Activated CD8-positive, alpha-beta memory T cell treated with anti-CD3 and anti-CD28 coated beads for 1 hour (primary cell): Measurements from ENCODE around the gene KCNH2.

Source experiments
- DNase-seq, 2 donors: peaks; one replicate each; pipeline ENCODE4 v3.0.0-alpha.2; 2020; ENCODE audit warnings: low read depth in 1 of 2; ENCODE audit errors: extremely low read depth in 1 of 2

The KCNH2 gene

DNA sequence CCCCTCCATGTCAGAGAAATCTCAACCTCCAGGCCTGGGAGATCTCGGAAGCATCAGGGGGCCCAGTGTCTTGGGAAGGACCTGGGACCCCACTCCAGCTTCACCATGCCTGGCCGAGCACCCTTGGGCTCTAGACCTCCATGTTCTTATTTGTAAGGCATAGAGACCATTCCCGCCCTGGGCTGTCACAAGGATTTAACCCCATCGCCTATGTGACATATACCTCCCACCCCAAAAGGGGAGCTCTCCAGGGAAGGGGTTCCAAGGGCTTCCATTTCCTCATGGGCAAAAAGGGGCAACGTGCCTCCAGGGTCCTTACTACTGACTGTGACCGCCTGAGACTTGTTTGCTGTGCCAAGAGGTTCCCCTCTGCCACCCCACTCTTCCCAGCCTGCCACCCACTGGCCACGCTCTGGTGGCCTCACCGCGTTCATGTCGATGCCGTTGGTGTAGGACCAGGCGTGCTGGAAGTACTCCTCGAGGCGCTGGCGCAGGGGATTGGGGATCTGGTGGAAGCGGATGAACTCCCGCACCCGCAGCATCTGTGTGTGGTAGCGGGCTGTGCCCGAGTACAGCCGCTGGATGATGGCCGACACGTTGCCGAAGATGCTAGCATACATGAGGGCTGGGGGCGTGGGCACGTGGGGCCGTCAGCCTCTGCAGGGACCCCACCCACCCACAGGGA lies 27.5 kb downstream of the KCNH2 start:
- no peak for DNase-seq

DNA sequence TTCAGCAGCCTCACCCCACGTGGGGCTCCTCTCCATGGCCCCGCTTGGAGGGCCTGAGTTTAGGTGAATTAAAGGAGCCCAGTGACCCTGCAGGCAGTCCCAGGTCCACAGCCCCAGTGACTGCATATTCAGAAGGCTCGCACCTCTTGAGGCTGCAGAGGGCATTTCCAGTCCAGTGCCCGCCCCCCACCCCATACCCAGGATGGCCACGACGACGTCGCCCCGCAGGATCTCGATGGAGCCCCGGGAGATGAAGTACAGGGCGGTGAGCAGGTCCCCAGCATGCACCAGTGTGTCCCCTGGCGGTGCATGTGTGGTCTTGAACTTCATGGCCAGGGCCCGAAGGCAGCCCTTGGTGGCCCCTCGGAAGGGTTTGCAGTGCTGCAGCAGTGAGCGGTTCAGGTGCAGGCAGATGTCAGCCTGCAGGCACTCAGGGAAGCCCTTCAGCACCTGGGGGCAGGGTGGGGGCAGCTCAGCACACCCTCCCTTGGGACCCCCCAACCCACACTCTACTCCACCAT lies 28.1 kb downstream of the KCNH2 start:
- no peak for DNase-seq

DNA sequence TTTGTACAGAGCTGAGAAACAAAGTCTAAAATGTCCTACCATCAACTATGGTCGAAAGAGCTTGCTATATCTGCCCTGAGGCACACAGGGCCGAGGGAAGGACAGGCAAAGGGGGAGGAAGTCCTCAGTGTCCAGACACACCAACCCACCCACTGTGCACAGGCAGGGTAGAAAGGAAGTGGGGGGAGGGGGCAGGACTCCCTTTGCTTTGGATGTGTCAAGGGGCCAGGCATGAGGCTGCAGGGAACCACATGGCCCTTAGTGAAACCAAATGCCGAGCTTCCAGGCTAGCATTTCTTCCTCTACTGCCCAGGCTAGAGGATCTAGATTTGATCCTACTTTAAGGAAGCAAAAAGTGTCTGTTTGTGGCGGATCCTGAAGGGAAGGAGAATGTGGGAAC lies 28.6 kb downstream of the KCNH2 start:
- DNase-seq = no peak

DNA sequence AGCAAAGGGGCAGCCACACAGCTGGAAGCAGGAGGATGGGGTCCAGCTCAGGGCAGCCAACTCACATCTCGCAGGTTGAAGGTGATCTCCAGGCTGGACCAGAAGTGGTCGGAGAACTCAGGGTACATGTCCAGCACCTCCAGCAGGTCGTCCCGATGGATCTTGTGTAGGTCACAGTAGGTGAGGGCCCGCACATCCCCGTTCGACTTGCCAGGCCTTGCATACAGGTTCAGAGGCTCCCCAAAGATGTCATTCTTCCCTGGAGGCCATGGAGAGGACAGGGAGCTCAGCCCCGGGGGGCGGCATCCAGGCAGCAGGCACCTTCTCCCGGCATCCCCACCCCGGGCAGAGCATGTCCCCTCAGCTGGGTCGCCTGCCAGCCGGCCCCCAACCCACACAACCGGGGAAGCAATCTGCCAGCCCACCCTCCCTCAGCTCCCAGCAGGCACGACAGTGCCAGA lies 29.3 kb downstream of the KCNH2 start:
- no peak for DNase-seq

DNA sequence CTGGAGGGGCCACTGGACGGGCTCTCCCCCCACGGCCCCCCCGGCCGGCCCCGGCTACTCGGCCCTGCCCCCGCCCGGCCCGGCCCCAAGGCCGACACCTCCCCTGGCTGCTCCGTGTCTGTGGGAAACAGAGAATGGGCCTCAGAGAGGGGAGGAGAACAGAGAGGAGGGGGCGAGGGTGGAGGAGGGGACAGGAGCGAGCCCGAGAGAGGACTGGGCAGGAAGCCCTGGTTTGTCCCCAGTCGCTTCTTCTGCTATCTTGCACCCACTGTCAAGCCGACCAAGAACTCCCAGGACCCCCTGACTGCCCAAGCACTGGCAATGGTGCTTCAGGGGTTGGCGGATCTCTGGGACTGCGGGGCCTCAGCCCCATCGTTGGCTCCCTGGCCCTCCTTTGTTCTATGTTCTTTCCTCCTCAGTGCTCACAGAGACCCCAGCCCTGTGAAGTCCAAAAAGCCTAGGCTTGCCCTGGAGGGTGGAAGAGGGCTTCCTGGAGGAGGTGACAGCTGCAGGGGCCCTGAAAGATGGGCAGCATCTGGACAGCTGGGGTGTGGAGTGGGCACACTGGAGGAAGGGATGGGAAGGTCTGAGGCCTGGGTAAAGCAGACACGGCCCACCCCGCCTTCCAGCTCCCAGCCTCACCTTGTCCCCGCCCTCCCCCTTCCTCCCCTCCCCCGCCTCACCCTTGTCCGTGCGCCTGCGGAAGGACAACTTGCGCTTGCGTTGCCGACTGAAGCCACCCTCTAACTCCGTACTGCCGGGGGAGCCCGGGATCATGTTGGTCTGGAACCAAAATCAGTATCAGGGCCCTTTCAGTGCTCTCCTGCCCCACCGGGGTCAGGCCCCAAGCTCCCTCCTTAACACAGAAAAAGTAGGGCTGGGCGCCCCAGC lies 30.1 kb downstream of the KCNH2 start:
- no peak for DNase-seq

DNA sequence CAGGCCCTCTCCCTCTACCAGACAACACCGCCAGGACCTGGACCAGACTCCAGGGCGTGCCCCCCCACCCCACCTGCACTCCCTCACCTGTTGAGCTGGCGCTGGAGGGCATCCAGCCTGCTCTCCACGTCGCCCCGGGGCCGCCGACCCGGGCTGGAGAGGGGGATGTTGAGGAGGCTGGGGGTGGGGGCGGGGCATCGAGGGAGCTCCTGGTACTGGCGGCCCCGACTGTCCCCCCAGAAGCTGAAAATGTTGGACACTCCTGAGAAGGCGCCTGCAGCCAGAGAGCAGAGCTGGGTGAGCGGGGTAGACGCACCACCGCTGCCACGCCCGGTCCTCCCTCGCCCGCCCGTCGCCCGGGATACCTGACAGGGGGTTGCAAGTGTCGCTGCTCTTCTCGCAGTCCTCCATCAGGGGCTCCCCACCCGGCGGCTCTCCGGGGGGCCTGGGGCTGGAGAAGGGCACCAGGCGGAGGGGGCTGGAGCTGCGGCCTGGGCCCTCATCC lies 30.8 kb downstream of the KCNH2 start:
- DNase-seq = no peak

DNA sequence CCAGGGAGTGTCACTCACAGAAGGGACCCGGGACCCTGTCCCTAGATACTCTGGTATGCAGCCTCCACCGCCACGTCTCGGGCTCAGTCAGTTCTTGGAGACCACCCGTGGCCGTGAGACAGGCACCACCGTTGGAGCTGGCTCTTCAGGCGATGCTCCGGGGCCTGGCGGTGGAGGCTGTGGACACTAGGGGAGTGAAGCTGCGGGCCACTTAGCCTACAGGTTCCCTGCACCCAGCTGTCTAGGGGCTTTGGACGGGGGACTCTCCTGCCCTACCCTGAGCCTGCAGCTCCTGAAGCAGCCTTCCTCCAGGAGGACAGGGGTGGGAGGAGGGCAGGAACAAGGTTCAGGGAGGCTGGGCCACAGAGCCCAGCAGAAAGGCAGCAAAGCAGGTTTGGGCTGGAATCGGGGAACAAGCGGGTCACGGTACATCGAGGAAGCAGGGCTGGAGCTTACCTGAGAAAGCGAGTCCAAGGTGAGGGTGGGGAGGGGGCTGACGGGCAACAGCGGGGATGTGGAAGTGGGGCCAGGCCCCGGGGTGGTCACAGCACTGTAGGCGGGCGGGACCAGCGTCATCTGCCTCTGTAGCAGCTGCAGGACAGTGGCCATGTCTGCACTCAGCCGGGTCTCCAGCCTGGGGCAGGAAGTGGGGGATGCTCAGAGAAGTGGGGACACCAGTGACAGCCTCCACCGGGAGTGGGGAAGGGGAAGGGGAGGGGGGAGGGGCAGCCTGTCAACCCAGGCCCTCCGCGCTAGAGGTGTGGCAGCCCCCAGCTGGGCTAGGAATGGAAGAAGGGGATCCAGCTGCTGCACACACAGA lies 31.5 kb downstream of the KCNH2 start:
- no peak for DNase-seq

DNA sequence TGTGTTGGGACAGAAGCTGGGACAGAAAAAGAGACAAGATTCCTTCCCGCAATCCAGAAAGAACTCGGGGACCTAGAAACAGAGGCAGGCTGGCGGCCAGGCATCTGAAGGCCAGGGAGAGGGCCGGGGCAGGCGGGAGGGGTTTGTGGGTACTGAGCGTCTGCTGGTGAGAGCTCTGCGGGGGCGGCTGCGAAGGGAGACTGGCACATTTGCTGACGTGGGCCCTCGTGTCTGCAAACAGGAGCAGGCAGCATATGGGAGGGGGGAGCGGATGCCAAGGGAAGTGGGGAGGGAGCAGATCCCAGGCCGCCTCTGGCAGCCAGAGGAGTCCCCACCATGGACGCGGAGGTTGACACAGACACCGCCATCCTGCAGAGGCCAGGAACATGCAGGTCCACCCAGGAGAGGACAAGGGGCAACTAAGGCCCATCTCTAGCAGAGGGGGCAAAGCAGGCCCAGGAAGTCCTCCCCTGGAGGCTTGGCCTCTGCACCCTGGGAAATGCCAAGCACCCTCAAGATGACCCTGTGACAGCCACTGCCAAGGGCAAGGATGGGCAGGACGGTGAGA lies 32.2 kb downstream of the KCNH2 start:
- no peak for DNase-seq

DNA sequence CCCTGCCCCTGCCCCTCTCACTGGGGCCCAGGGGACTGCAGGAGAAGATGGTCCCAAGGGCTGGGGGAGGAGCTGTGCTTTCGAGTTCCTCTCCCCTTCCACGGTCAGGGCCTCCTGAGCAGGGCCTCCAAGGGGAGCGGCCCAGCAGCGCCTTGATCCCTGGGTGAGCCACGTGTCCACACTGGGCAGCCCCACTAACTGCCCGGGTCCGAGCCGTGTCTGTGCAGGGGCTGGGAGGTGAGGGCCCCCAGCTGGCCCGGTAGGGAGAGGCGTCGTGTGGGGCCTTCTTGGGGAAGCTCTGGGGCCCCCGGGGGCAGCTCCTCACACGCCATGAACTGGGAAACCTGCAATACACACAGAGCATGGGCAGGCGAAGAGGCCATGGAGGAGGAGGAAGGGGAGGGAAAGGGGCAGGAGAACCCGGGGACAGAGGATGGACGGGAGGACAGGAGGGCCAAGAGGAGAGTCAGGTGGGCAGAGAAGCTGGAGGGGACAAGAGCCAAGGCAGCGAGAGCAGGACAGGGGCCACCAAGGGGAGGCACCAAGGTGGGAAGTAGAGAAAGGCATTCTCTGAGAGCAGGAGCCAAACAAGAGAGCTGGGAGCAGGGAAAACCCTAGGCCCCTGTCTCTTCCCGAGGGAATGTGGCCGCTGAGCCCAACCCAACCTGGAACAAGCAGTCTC lies 32.8 kb downstream of the KCNH2 start:
- no peak for DNase-seq

DNA sequence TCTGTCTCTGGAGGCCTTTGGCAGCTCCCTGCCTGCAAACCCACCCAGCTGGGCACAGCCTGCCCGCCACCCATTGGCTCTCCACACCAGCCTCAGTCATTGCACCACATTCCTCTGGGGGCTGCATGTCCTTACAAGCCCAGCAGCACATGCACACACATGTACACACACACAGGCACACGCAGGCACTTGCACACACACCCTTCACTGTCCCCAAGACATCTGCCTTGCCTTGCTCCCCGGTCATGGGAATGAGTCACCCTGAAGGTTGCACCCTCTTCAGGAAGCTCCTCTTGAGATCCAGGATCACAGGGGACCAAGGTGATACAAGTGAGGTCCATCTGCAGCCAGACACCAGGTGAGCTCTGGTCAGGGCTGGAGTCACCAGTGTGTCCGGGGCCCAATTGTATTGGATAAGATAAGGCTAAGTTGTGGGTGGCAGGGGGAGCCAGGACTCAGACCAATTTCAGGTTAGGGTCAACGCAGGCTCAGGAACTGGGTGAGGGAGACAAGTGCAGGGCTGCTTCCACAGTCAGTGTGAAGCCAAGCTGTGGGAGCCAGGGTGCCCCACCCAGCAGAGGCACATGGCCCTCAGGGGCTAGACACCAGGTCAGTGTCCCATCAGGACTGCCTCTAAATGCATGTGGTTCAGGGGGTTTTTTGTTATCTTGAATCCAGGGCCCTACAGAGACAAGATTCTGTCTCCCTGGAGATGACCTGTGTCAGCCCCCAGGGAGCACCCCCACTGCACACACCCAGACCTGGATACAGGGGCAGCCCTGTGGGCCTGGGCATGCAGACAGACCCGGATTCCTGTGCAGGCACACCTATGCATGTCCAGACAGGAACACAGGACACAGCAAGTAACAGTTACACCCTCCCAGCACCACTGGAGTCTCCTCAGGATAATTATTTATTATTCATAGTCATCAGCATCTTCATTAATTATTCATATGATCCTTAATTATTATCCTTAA lies 33.8 kb downstream of the KCNH2 start:
- DNase-seq = no peak

DNA sequence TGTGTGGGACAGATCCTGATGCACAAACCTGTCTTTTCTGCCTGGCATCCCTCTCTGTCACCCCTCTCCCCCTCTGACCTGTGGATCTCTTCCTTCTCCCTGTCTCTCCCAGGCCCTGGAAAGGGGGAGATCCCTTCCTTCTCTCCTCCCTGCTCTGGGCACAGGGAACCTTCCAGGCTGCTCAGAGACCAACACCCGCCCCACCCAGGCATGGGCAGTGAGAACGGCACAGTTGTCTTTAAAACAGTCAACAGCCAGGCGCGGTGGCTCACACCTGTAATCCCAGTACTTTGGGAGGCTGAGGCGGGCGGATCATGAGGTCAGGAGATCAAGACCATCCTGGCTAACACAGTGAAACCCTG lies 34.7 kb downstream of the KCNH2 start:
- DNase-seq = no peak

DNA sequence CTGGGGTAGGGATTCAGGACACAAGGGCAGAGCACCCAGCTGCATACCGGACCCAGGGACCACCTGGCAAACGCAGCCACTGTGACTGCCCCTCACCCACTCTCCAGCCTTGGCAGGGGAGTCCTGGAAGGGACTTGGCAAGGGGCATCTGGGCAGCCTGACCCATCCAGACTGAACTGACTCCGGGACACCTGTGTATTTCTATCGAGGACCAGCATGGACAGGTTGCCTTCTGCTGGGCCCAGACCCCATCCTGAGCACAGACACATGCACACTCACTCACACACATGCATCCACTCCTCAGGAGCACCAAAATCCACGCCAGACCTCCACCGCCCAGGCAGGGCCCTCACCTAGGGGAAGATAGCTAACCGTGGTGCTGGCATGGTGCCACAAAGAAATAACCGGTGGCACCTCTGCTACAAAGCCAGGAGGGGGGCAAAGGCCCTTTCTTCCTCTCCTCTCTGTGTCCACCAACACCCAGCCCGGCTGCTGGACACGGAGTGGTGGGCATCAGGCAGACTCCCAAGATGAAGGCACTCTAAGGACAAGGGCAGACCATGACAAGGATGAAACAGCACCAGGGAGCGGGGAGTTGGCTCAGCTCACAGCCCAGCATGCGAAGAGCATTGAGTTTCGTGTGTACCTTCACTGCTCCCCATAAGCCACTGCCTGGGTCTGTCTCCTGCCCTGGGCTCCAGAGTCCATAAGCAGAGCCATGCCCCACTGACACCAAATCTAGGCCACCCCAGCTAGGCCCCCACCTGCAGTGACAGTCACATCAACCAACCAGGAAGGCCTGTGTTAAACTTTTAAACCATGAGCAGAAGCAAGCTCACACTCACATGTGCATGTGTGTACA lies 35.3 kb downstream of the KCNH2 start:
- DNase-seq = no peak

DNA sequence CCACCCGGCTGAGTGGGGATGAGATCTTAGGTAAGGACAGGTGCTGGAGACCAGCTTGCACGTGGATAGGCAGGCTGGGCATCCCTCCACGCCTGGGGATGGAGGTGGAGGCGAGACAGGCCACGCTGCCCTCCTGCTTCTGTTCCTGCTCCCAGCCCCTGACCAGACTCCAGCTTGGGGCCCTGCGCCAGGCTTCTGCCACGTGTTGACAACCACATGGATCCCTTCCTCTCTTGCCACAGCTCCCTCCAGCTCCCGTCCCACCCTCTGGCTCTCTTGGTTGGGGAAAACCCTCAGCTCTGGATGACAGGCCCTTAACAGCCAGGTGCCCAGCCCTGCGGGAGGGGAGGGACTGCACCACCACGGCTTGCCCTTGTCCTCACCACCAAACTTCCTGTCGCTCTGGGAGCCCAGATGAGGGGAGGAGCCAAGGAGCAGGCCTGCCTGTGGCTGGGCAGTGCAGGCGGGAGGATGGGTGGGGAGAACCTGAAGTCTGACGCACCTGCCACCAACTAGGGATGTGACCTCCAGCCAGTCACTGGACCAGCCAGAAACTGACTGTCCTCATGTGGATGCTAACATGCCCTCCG lies 36.0 kb downstream of the KCNH2 start:
- no peak for DNase-seq

DNA sequence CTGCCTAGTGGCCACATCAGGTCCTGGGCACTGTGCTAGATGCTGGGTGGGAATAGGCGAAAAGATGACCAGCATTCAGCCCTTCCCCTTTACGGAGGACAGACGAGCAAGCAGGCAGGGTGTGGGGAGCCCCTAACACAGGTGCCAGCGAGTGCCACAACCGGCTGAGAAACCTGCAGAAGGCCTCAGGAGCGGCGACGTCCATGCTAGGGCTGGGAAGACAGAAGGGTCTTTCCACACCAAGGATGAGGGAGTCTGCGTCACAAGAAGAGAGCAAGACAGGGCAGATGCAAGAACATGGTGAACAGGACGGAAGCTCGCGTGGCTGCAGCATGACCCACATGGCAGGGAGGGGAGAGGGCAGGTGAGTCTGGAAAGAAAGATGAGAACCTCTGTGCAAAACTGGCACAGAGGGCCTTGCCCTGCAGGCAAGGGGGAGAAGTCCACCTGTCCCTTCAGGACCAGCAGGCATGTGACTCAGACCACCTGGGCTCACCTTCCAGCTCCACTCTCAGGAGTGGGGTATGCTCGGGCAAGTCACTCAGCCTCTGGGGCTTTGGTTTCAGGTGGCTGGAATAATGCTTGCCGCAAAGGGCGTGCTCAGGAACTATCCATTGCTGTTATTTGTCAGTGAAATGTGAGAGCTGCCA lies 36.6 kb downstream of the KCNH2 start:
- no peak for DNase-seq

DNA sequence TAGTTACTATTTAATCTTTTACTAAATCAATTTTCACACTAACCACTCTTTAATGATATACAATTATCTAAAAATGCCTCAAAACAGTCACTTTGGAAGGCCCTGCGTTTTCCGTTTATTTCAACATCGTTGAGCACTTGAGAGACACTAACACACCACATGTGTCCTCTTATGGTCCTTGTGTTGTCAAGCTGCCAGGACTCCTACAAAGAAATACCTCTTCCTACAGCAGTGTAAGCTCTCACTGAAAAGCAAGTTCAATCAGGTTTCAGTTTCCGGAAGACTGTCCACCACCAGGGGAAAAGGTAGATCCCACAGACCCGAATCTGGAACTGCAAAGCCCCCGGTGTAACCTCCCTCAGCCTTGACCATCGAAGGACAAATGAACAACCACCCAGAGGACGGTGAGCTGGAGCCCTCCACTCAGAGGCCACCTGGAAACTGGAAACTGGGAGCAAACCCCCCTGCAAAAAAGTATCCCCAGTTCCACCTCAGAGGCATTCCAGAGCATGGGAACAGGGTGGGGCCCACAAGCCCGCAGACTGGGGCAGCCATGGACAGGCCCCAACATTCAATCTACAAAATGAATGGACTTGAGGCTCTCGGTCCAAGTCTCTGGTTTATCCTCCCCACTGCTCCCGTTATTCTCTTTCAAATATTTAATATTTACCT lies 37.6 kb downstream of the KCNH2 start:
- DNase-seq = no peak

DNA sequence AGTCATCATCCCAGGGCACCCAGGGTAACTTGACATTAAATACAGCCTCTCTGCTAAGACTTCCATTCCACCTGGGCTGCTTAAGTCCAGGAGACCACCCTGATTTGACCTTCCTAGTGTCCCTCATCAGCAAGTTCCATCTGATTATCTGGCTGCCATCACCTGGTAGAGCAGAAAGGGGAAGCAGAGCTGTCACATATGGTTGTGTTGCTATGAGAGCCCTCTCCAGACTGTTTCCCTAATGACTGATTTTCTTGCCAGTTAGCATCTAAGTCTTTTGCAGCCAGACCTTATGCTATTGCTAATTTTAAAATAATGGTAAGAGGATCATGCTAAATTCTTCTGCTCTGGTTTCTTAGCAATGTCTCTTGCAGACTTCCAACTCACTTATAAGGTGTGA lies 38.7 kb downstream of the KCNH2 start:
- no peak for DNase-seq

DNA sequence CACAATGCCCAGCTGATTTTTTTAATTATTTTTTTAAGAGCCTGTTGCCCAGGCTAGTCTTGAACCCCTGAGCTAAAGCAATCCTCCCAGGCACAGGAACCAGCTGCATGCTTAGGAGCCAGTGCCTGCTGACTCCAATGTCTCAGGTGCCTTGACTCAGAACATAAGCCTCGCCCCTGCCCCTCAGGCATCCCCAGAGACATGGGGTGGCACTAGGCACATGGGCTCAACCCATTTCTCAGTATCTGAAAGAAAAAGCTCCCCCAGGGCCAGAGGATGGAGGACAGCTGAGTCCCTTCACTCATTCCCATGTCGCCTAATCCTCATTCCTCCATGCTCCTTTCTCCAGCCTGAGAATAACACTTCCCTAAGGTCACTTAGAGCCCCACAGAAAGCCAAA lies 39.1 kb downstream of the KCNH2 start:
- no peak for DNase-seq
